ENCODE data around the gene PTPRN2. TPM values are rescaled to one million over a fixed set of nuclear protein-coding genes. Genes with fewer than 3 reads are reported as not detected.
A peak's percentile ranks its signal among the peaks of the same experiment; 100 is the strongest.

PTPRN2 gene
- total and polyA plus RNA-seq, 7 donors = 3.2 to 7.1 (median 5.5) TPM

- no peak overlapping the region for H3K4me3 ChIP-seq
- no peak for TF ChIP-seq POLR2AphosphoS5 (IDR thresholded peaks at IDR 0.05)
- TF ChIP-seq EP300 (IDR thresholded peaks at IDR 0.05) = no peak
- TF ChIP-seq CTCF (IDR thresholded peaks at IDR 0.05) = no peak
- no peak for TF ChIP-seq POLR2A (IDR thresholded peaks at IDR 0.05)
- peaks cover 0 to 19% (median 9%) of the 10 kb centered on the region in 3 donors for H3K27me3 ChIP-seq
- peaks cover 0 to 6% (median 3%) of the 10 kb centered on the region in 4 donors for H3K9me3 ChIP-seq
- H3K4me1 ChIP-seq = no peaks in the 10 kb centered on the region
- H3K36me3 ChIP-seq = no peaks in the 10 kb centered on the region
- intact Hi-C loops (cut with DNase I) = no loop called here
- WGBS, 2 donors = 72 to 86% methylated on average over 2 of the region's 2 CpGs
- no peak for DNase-seq
- no peak overlapping the region for H3K27ac ChIP-seq
These were observed 1078.4 kb downstream of the PTPRN2 start for GRCh38 chr7:157509226-157509625.

GRCh38 chr7:157508477-157508881 is 1079.1 kb downstream of the PTPRN2 start:
- peaks cover 0 to 6% (median 3%) of the 10 kb centered on the region in 4 donors for H3K9me3 ChIP-seq
- TF ChIP-seq POLR2AphosphoS5 (IDR thresholded peaks at IDR 0.05) = no peak
- no peak for TF ChIP-seq CTCF (IDR thresholded peaks at IDR 0.05)
- no peak for TF ChIP-seq EP300 (IDR thresholded peaks at IDR 0.05)
- TF ChIP-seq POLR2A (IDR thresholded peaks at IDR 0.05) = no peak
- no peaks in the 10 kb centered on the region for H3K4me1 ChIP-seq
- peaks cover 0 to 19% (median 9%) of the 10 kb centered on the region in 3 donors for H3K27me3 ChIP-seq
- no peak overlapping the region for H3K4me3 ChIP-seq
- H3K27ac ChIP-seq = no peak overlapping the region
- intact Hi-C loops (cut with DNase I) = no loop called here
- no peak for DNase-seq
- H3K36me3 ChIP-seq = no peaks in the 10 kb centered on the region
- 85 to 89% methylated on average over 11 of the region's 11 CpGs for WGBS, 2 donors

GRCh38 chr7:157507987-157508386 is 1079.6 kb downstream of the PTPRN2 start:
- peaks cover 0 to 6% (median 2%) of the 10 kb centered on the region in 4 donors for H3K9me3 ChIP-seq
- H3K27me3 ChIP-seq = peaks cover 0 to 19% (median 9%) of the 10 kb centered on the region in 3 donors
- H3K4me1 ChIP-seq = no peaks in the 10 kb centered on the region
- H3K4me3 ChIP-seq = no peak overlapping the region
- TF ChIP-seq POLR2AphosphoS5 (IDR thresholded peaks at IDR 0.05) (no peak), EP300 (IDR thresholded peaks at IDR 0.05) (no peak), CTCF (IDR thresholded peaks at IDR 0.05) (no peak), POLR2A (IDR thresholded peaks at IDR 0.05) (no peak)
- H3K36me3 ChIP-seq = no peaks in the 10 kb centered on the region
- no peak for DNase-seq
- no peak overlapping the region for H3K27ac ChIP-seq
- WGBS, 2 donors = 61 to 75% methylated on average over 5 of the region's 5 CpGs
- intact Hi-C loops (cut with DNase I) = no loop called here

GRCh38 chr7:157506268-157506667 is 1081.4 kb downstream of the PTPRN2 start:
- H3K27ac ChIP-seq = no peak overlapping the region
- H3K27me3 ChIP-seq = peaks cover 0 to 19% (median 9%) of the 10 kb centered on the region in 3 donors
- TF ChIP-seq EP300 (IDR thresholded peaks at IDR 0.05) = no peak
- no peak for TF ChIP-seq CTCF (IDR thresholded peaks at IDR 0.05)
- TF ChIP-seq POLR2A (IDR thresholded peaks at IDR 0.05) = no peak
- TF ChIP-seq POLR2AphosphoS5 (IDR thresholded peaks at IDR 0.05) = no peak
- peaks cover 0 to 6% (median 2%) of the 10 kb centered on the region in 4 donors for H3K9me3 ChIP-seq
- intact Hi-C loops (cut with DNase I) = no loop called here
- no peaks in the 10 kb centered on the region for H3K4me1 ChIP-seq
- H3K36me3 ChIP-seq = no peaks in the 10 kb centered on the region
- WGBS, 2 donors = 84 to 87% methylated on average over 6 of the region's 6 CpGs
- no peak overlapping the region for H3K4me3 ChIP-seq
- peak; percentile 29 for DNase-seq

GRCh38 chr7:157505646-157506045 is 1082.0 kb downstream of the PTPRN2 start:
- WGBS, 2 donors = 78 to 81% methylated on average over 1 of the region's 1 CpG

More at GRCh38 chr7:157505646-157506045, 1082.0 kb downstream of the PTPRN2 start:
- Histone ChIP-seq H3K36me3 (no peaks in the 10 kb centered on the region), H3K4me1 (no peaks in the 10 kb centered on the region), H3K9me3 (peaks cover 0 to 6% (median 2%) of the 10 kb centered on the region in 4 donors), H3K27me3 (peaks cover 0 to 19% (median 9%) of the 10 kb centered on the region in 3 donors), H3K27ac (no peak overlapping the region), H3K4me3 (no peak overlapping the region)
- intact Hi-C loops (cut with DNase I) = no loop called here
- DNase-seq = no peak
- TF ChIP-seq POLR2AphosphoS5 (IDR thresholded peaks at IDR 0.05) (no peak), POLR2A (IDR thresholded peaks at IDR 0.05) (no peak)

Data from sigmoid colon (tissue), 7 donors.